Muscle of leg (tissue), 11 donors: ENCODE data around the gene ADGRL3. TPM values are rescaled to one million over a fixed set of nuclear protein-coding genes. Genes with fewer than 3 reads are reported as not detected.
"Not testable (repeated sequence)": the region's sequence is repeated elsewhere in the genome, so short reads cannot be mapped to it uniquely, and the experiment has no call there.

Experiments
- DNase-seq: peaks from one replicate; pipeline ENCODE4 v3.0.0; 2013
- H3K27ac ChIP-seq: one replicate; pipeline ENCODE4 v1.5.1; 2013; ENCODE audit warnings: mild to moderate bottlenecking, low read length, control low read depth
- H3K27me3 ChIP-seq: one replicate; pipeline ENCODE4 v1.6.1; 2013; ENCODE audit warnings: low read length; ENCODE audit not compliant: control insufficient read depth, insufficient read depth
- H3K36me3 ChIP-seq: one replicate; pipeline ENCODE4 v1.6.1; 2013; ENCODE audit warnings: low read length; ENCODE audit not compliant: control insufficient read depth, insufficient read depth
- H3K4me1 ChIP-seq: one replicate; pipeline ENCODE4 v1.6.1; 2013; ENCODE audit warnings: low read length; ENCODE audit not compliant: control insufficient read depth, insufficient read depth
- H3K4me3 ChIP-seq: one replicate; pipeline ENCODE4 v1.5.1; 2013; ENCODE audit warnings: low read length, control low read depth
- H3K9me3 ChIP-seq: replicated peaks from 2 replicates; pipeline ENCODE4 v1.6.1; 2013; ENCODE audit warnings: low read depth, low read length; ENCODE audit not compliant: control insufficient read depth
- WGBS: methylation state at CpG from one replicate; pipeline ENCODE4 v1.1.5; 2013; ENCODE audit warnings: missing lambda C conversion rate; ENCODE audit not compliant: insufficient coverage; 5-methylcytosine and 5-hydroxymethylcytosine counted together
- polyA plus RNA-seq, 8 donors: library from polyadenylated mRNA; unstranded; fragments of 120-200 nt; gene quantifications; one replicate each; pipeline versions ENCODE4 v1.2.1 to v1.2.3, GENCODE V29; 2013; ENCODE audit warnings: inconsistent platforms in 1 of 8, low replicate concordance in 1 of 8; ENCODE audit not compliant: insufficient read length in 8 of 8, insufficient read depth in 1 of 8
- total RNA-seq: library from RNA; stranded (reverse); fragments of 120-200 nt; gene quantifications from one replicate; pipeline ENCODE4 v1.2.4, GENCODE V29; 2013

The ADGRL3 gene
- total and polyA plus RNA-seq, 9 donors = 11.8 to 40.7 (median 24.8) TPM

GRCh38 chr4:61505773-61506685 lies 305.9 kb downstream of the ADGRL3 start:
- Histone ChIP-seq H3K27me3 (no peaks in the 10 kb centered on the region), H3K4me1 (no peaks in the 10 kb centered on the region), H3K9me3 (peaks cover 4% of the 10 kb centered on the region), H3K27ac (no peak overlapping the region), H3K4me3 (no peak overlapping the region), H3K36me3 (no peaks in the 10 kb centered on the region)
- DNase-seq = no peak
- no CpG with 5 or more reads among the region's 2 CpGs for WGBS

GRCh38 chr4:61507091-61507490 lies 307.0 kb downstream of the ADGRL3 start:
- no peaks in the 10 kb centered on the region for H3K36me3 ChIP-seq
- peaks cover 4% of the 10 kb centered on the region for H3K9me3 ChIP-seq
- no peaks in the 10 kb centered on the region for H3K27me3 ChIP-seq
- H3K4me1 ChIP-seq = no peaks in the 10 kb centered on the region
- no CpG with 5 or more reads among the region's 2 CpGs for WGBS
- no peak overlapping the region for H3K4me3 ChIP-seq
- peak; percentile 33 for DNase-seq
- H3K27ac ChIP-seq = no peak overlapping the region

- not testable (repeated sequence) for H3K4me1 ChIP-seq, H3K27ac ChIP-seq, H3K36me3 ChIP-seq, H3K4me3 ChIP-seq, H3K27me3 ChIP-seq, H3K9me3 ChIP-seq
- WGBS = 100% methylated on average over 1 of the region's 3 CpGs
- peak; percentile 21 for DNase-seq
These were observed 309.7 kb downstream of the ADGRL3 start for GRCh38 chr4:61509721-61510241.

- peak; percentile 14 for DNase-seq
- no peaks in the 10 kb centered on the region for H3K4me1 ChIP-seq
- H3K27ac ChIP-seq = no peak overlapping the region
- peaks cover 4% of the 10 kb centered on the region for H3K9me3 ChIP-seq
- H3K27me3 ChIP-seq = no peaks in the 10 kb centered on the region
- no CpG with 5 or more reads among the region's 2 CpGs for WGBS
- H3K4me3 ChIP-seq = no peak overlapping the region
- H3K36me3 ChIP-seq = no peaks in the 10 kb centered on the region
These were observed 311.8 kb downstream of the ADGRL3 start for GRCh38 chr4:61511716-61512488.

GRCh38 chr4:61514991-61515390 lies 314.9 kb downstream of the ADGRL3 start:
- Histone ChIP-seq H3K27me3 (no peaks in the 10 kb centered on the region), H3K27ac (no peak overlapping the region), H3K4me1 (no peaks in the 10 kb centered on the region), H3K9me3 (peaks cover 4% of the 10 kb centered on the region), H3K4me3 (no peak overlapping the region), H3K36me3 (no peaks in the 10 kb centered on the region)
- 100% methylated on average over 1 of the region's 2 CpGs for WGBS
- no peak for DNase-seq

GRCh38 chr4:61517144-61517543 lies 317.0 kb downstream of the ADGRL3 start:
- no peaks in the 10 kb centered on the region for H3K9me3 ChIP-seq
- DNase-seq = no peak
- WGBS = 63% methylated on average over 20 of the region's 20 CpGs

GRCh38 chr4:61520166-61520565 lies 320.0 kb downstream of the ADGRL3 start:
- Histone ChIP-seq H3K36me3 (no peaks in the 10 kb centered on the region), H3K4me1 (no peaks in the 10 kb centered on the region), H3K9me3 (no peaks in the 10 kb centered on the region), H3K27me3 (no peaks in the 10 kb centered on the region), H3K27ac (no peak overlapping the region), H3K4me3 (no peak overlapping the region)
- peak; percentile 56 for DNase-seq

More at GRCh38 chr4:61517144-61517543, 317.0 kb downstream of the ADGRL3 start:
- Histone ChIP-seq H3K4me3 (no peak overlapping the region), H3K27me3 (no peaks in the 10 kb centered on the region), H3K4me1 (no peaks in the 10 kb centered on the region), H3K27ac (no peak overlapping the region), H3K36me3 (no peaks in the 10 kb centered on the region)

GRCh38 chr4:61520681-61521160 lies 320.6 kb downstream of the ADGRL3 start:
- DNase-seq = peak; percentile 18
- H3K9me3 ChIP-seq = no peaks in the 10 kb centered on the region
- H3K36me3 ChIP-seq = no peaks in the 10 kb centered on the region
- H3K27me3 ChIP-seq = no peaks in the 10 kb centered on the region
- WGBS = no CpG with 5 or more reads among the region's 1 CpG
- no peak overlapping the region for H3K4me3 ChIP-seq
- no peaks in the 10 kb centered on the region for H3K4me1 ChIP-seq
- no peak overlapping the region for H3K27ac ChIP-seq

GRCh38 chr4:61521451-61521850 lies 321.3 kb downstream of the ADGRL3 start:
- Histone ChIP-seq H3K27me3 (no peaks in the 10 kb centered on the region), H3K4me1 (no peaks in the 10 kb centered on the region), H3K27ac (no peak overlapping the region), H3K4me3 (no peak overlapping the region), H3K36me3 (no peaks in the 10 kb centered on the region), H3K9me3 (no peaks in the 10 kb centered on the region)
- 100% methylated on average over 1 of the region's 1 CpG for WGBS
- no peak for DNase-seq

- H3K27ac ChIP-seq = no peak overlapping the region
- no peak for DNase-seq
- H3K36me3 ChIP-seq = no peaks in the 10 kb centered on the region
- no peak overlapping the region for H3K4me3 ChIP-seq
- no peaks in the 10 kb centered on the region for H3K4me1 ChIP-seq
- no peaks in the 10 kb centered on the region for H3K9me3 ChIP-seq
- WGBS = no CpG with 5 or more reads among the region's 2 CpGs
- no peaks in the 10 kb centered on the region for H3K27me3 ChIP-seq
These were observed 322.2 kb downstream of the ADGRL3 start for GRCh38 chr4:61522312-61522711.
